Breast epithelium (tissue), 3 donors: Measurements from ENCODE around the gene HDAC7.

Experiments used
- POLR2A ChIP-seq: fragments of 450-650 bp; IDR thresholded peaks from one replicate; pipeline ENCODE4 v1.6.1; 2016; ENCODE audit warnings: antibody characterized with exemption, mild to moderate bottlenecking, moderate library complexity
- TF ChIP-seq, protein P1 (sequence below), 3 donors: fragments of 450-650 bp; IDR thresholded peaks; one replicate each; pipeline ENCODE4 v1.5.1; 2016 to 2017; ENCODE audit warnings: antibody characterized with exemption in 3 of 3, mild to moderate bottlenecking in 3 of 3, moderate library complexity in 3 of 3

DNA sequence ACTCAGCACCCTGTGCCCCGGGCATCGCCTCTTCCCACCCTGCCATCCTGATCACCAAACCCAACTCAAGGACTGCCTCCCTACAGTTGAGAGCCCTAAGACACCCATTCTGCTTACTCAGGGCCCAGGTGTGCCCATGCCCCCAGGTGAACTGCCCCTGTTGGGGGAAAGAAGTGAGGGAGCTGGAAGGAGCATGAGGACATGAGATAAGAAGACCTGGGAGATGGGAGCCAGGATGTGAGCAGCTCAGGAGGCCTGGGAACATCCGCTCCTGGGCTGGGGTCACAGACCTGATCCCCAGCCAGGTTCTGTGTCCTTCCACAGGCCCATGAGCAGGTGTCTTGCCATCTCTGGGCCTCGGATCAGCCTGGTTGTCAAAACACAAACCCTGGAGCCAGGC lies 67.6 kb downstream of the HDAC7 start:
- TF ChIP-seq, protein P1, sequence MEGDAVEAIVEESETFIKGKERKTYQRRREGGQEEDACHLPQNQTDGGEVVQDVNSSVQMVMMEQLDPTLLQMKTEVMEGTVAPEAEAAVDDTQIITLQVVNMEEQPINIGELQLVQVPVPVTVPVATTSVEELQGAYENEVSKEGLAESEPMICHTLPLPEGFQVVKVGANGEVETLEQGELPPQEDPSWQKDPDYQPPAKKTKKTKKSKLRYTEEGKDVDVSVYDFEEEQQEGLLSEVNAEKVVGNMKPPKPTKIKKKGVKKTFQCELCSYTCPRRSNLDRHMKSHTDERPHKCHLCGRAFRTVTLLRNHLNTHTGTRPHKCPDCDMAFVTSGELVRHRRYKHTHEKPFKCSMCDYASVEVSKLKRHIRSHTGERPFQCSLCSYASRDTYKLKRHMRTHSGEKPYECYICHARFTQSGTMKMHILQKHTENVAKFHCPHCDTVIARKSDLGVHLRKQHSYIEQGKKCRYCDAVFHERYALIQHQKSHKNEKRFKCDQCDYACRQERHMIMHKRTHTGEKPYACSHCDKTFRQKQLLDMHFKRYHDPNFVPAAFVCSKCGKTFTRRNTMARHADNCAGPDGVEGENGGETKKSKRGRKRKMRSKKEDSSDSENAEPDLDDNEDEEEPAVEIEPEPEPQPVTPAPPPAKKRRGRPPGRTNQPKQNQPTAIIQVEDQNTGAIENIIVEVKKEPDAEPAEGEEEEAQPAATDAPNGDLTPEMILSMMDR (IDR thresholded peaks at IDR 0.05) = no peak
- no peak for TF ChIP-seq POLR2A
